ENCODE measurements around the gene NRF1. TPM values are rescaled to one million over a fixed set of nuclear protein-coding genes. Genes with fewer than 3 reads are reported as not detected.

The NRF1 gene
- total RNA-seq, 1 experiment from 2014 or later: 18.4 TPM

GRCh38 chr7:129677796-129678195, 66.3 kb downstream of the NRF1 start:
- no peak overlapping the region for H3K27ac Mint-ChIP-seq (ENCODE audit: low read depth, unreplicated experiment)
- H3K9me3 Mint-ChIP-seq (ENCODE audit: unreplicated experiment): peaks cover 9% of the 10 kb centered on the region
- peaks cover 42% of the 10 kb centered on the region for H3K36me3 Mint-ChIP-seq (ENCODE audit: insufficient read depth, unreplicated experiment)
- BruUV-seq (replicated peaks): no TSS peak
- ChIA-PET POLR2A (no interaction called here), CTCF (interaction anchor here (1.0 kb wide), 1 partner anchor 13 kb away, joined by 3 read pairs; no protein-coding TSS in a partner anchor)
- intact Hi-C loops (cut with micrococcal nuclease): no loop called here
- H3K4me1 Mint-ChIP-seq (ENCODE audit: insufficient read depth, unreplicated experiment): peaks cover 10% of the 10 kb centered on the region
- H3K4me3 Mint-ChIP-seq (ENCODE audit: unreplicated experiment): no peak overlapping the region
- H3K27me3 Mint-ChIP-seq (ENCODE audit: insufficient read depth, unreplicated experiment): no peaks in the 10 kb centered on the region
- no peak for TF ChIP-seq CTCF (IDR thresholded peaks at IDR 0.05; ENCODE audit: unreplicated experiment)
- no peak for DNase-seq (ENCODE audit: unreplicated experiment)

- BruUV-seq (replicated peaks): no TSS peak
- H3K4me1 Mint-ChIP-seq (ENCODE audit: insufficient read depth, unreplicated experiment): peaks cover 10% of the 10 kb centered on the region
- POLR2A ChIA-PET: no interaction called here
- H3K9me3 Mint-ChIP-seq (ENCODE audit: unreplicated experiment): peaks cover 9% of the 10 kb centered on the region
- peaks cover 42% of the 10 kb centered on the region for H3K36me3 Mint-ChIP-seq (ENCODE audit: insufficient read depth, unreplicated experiment)
- H3K4me3 Mint-ChIP-seq (ENCODE audit: unreplicated experiment): no peak overlapping the region
- TF ChIP-seq CTCF (IDR thresholded peaks at IDR 0.05; ENCODE audit: unreplicated experiment): no peak
- DNase-seq (ENCODE audit: unreplicated experiment): no peak
- CTCF ChIA-PET: interaction anchor here (1.0 kb wide), 1 partner anchor 13 kb away, joined by 3 read pairs; no protein-coding TSS in a partner anchor
- intact Hi-C loops (cut with micrococcal nuclease): no loop called here
- no peak overlapping the region for H3K27ac Mint-ChIP-seq (ENCODE audit: low read depth, unreplicated experiment)
- H3K27me3 Mint-ChIP-seq (ENCODE audit: insufficient read depth, unreplicated experiment): no peaks in the 10 kb centered on the region
These were observed 67.1 kb downstream of the NRF1 start for GRCh38 chr7:129678606-129679005.

- CTCF ChIA-PET: no interaction called here
- no TSS peak for BruUV-seq (replicated peaks)
- no peaks in the 10 kb centered on the region for H3K27me3 Mint-ChIP-seq (ENCODE audit: insufficient read depth, unreplicated experiment)
- no peak overlapping the region for H3K27ac Mint-ChIP-seq (ENCODE audit: low read depth, unreplicated experiment)
- DNase-seq (ENCODE audit: unreplicated experiment): no peak
- intact Hi-C loops (cut with micrococcal nuclease): no loop called here
- peaks cover 35% of the 10 kb centered on the region for H3K36me3 Mint-ChIP-seq (ENCODE audit: insufficient read depth, unreplicated experiment)
- POLR2A ChIA-PET: no interaction called here
- no peak overlapping the region for H3K4me3 Mint-ChIP-seq (ENCODE audit: unreplicated experiment)
- H3K9me3 Mint-ChIP-seq (ENCODE audit: unreplicated experiment): peaks cover under 1% of the 10 kb centered on the region
- peaks cover 10% of the 10 kb centered on the region for H3K4me1 Mint-ChIP-seq (ENCODE audit: insufficient read depth, unreplicated experiment)
- TF ChIP-seq CTCF (IDR thresholded peaks at IDR 0.05; ENCODE audit: unreplicated experiment): no peak
These were observed 68.9 kb downstream of the NRF1 start for GRCh38 chr7:129680400-129680799.

GRCh38 chr7:129684777-129685176, 73.3 kb downstream of the NRF1 start:
- intact Hi-C loops (cut with micrococcal nuclease): no loop called here
- no TSS peak for BruUV-seq (replicated peaks)
- CTCF ChIA-PET: interaction anchor here (0.5 kb wide), 1 partner anchor 9 kb away, joined by 3 read pairs; no protein-coding TSS in a partner anchor
- POLR2A ChIA-PET: no interaction called here
- no peak for DNase-seq (ENCODE audit: unreplicated experiment)
- Mint-ChIP-seq H3K9me3 (ENCODE audit: unreplicated experiment) (no peaks in the 10 kb centered on the region), H3K36me3 (ENCODE audit: insufficient read depth, unreplicated experiment) (peaks cover 7% of the 10 kb centered on the region), H3K4me1 (ENCODE audit: insufficient read depth, unreplicated experiment) (peaks cover 19% of the 10 kb centered on the region), H3K27ac (ENCODE audit: low read depth, unreplicated experiment) (no peak overlapping the region), H3K4me3 (ENCODE audit: unreplicated experiment) (no peak overlapping the region), H3K27me3 (ENCODE audit: insufficient read depth, unreplicated experiment) (no peaks in the 10 kb centered on the region)
- TF ChIP-seq CTCF (IDR thresholded peaks at IDR 0.05; ENCODE audit: unreplicated experiment): no peak
